GM21717 (cell line): Measurements from ENCODE around the gene MTUS2.

Experiments used
- ATAC-seq: cut with Tn5 transposase; IDR thresholded peaks from one replicate; pipeline ENCODE4 v1.9.1; 2021; ENCODE audit warnings: mild to moderate bottlenecking, moderate library complexity; ENCODE audit not compliant: unreplicated experiment

MTUS2 gene

GRCh38 chr13:29103065-29103800, 283.1 kb downstream of the MTUS2 start:
- ATAC-seq, result no peak

- no peak for ATAC-seq
Observed at GRCh38 chr13:29104461-29104860, 284.3 kb downstream of the MTUS2 start.

GRCh38 chr13:29105779-29106178, 285.6 kb downstream of the MTUS2 start:
- no peak for ATAC-seq

GRCh38 chr13:29106651-29107050, 286.5 kb downstream of the MTUS2 start:
- ATAC-seq, result no peak

- no peak for ATAC-seq
Observed at GRCh38 chr13:29108068-29108786, 288.1 kb downstream of the MTUS2 start.

- no peak for ATAC-seq
Observed at GRCh38 chr13:29109987-29110386, 289.8 kb downstream of the MTUS2 start.

GRCh38 chr13:29111446-29111845, 291.3 kb downstream of the MTUS2 start:
- ATAC-seq, result no peak

GRCh38 chr13:29115842-29116241, 295.7 kb downstream of the MTUS2 start:
- no peak for ATAC-seq

- ATAC-seq, result no peak
Observed at GRCh38 chr13:29117663-29118062, 297.5 kb downstream of the MTUS2 start.

- ATAC-seq, result no peak
Observed at GRCh38 chr13:29118471-29118870, 298.3 kb downstream of the MTUS2 start.

GRCh38 chr13:29125191-29125933, 305.2 kb downstream of the MTUS2 start:
- ATAC-seq, result peak; percentile 58

GRCh38 chr13:29125934-29126424, 305.8 kb downstream of the MTUS2 start:
- ATAC-seq, result peak; percentile 61

GRCh38 chr13:29129616-29130015, 309.5 kb downstream of the MTUS2 start:
- no peak for ATAC-seq

GRCh38 chr13:29131159-29131558, 311.0 kb downstream of the MTUS2 start:
- no peak for ATAC-seq

- ATAC-seq, result no peak
Observed at GRCh38 chr13:29131881-29132668, 311.9 kb downstream of the MTUS2 start.

GRCh38 chr13:29136341-29136740, 316.2 kb downstream of the MTUS2 start:
- ATAC-seq, result no peak

GRCh38 chr13:29137016-29137415, 316.9 kb downstream of the MTUS2 start:
- no peak for ATAC-seq

- ATAC-seq, result no peak
Observed at GRCh38 chr13:29137995-29138394, 317.9 kb downstream of the MTUS2 start.

- no peak for ATAC-seq
Observed at GRCh38 chr13:29140277-29140676, 320.1 kb downstream of the MTUS2 start.

GRCh38 chr13:29143847-29144246, 323.7 kb downstream of the MTUS2 start:
- no peak for ATAC-seq

- no peak for ATAC-seq
Observed at GRCh38 chr13:29154390-29154789, 334.3 kb downstream of the MTUS2 start.
